ENCODE measurements around the gene CHERP.
"Not testable (repeated sequence)": the region's sequence is repeated elsewhere in the genome, so short reads cannot be mapped to it uniquely, and the experiment has no call there.

CHERP gene

DNA sequence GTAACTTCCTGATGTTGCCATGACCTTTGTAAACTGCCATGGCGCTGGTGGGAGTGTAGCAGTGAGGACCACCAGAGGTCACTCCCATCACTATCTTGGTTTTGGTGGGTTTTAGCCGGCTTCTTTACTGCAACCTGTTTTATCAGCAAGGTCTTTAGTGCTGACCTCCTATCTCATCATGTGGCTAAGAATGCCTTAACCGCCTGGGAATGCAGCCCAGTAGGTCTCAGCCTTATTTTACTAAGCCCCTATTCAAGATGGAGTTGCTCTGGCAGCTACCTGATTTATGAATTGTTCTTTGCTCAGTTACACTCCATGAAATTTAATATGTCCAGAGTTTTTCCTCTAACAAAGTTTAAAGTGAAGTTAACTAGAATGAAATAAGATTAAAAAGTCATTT is 65.8 kb downstream of the CHERP start:
- DNase-seq (ENCODE audit: low read depth in 2 of 2) = no peak

GRCh38 chr19:16473875-16474392 is 68.3 kb downstream of the CHERP start:
- no peak for DNase-seq (ENCODE audit: low read depth in 2 of 2)

- DNase-seq (ENCODE audit: low read depth in 2 of 2) = no peak
Observed at GRCh38 chr19:16472992-16473391, 69.2 kb downstream of the CHERP start.

DNA sequence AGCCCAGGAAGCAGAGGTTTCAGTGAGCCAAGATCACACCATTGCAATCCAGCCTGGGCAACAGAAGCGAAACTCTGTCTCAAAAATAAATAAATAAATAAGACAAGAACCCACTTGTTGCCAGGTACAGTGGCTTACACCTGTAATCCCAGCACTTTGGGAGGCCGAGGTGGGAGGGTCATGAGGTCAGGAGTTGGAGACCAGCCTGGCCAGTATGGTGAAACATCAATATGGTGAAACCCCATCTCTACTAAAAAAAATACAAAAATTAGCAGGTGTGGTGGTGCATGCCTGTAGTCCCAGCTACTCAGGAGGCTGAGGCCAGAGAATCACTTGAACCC is 69.7 kb downstream of the CHERP start:
- DNase-seq (ENCODE audit: low read depth in 2 of 2) = not testable (repeated sequence)

GRCh38 chr19:16470911-16471811 is 71.1 kb downstream of the CHERP start:
- DNase-seq (ENCODE audit: low read depth in 2 of 2) = no peak

GRCh38 chr19:16470541-16470910 is 71.7 kb downstream of the CHERP start:
- no peak for DNase-seq (ENCODE audit: low read depth in 2 of 2)

All from stimulated activated CD4-positive, alpha-beta T cell treated with anti-CD3 and anti-CD28 coated beads, Interleukin-15, amount 100 ng/mL, for 48 hours (primary cell).